Neural progenitor cell (in vitro differentiated cells): ENCODE measurements around the gene PDGFRB. TPM values are rescaled to one million over a fixed set of nuclear protein-coding genes. Genes with fewer than 3 reads are reported as not detected.

Experiments used
- DNase-seq: peaks from one replicate; pipeline ENCODE4 v3.0.0-alpha.2; 2016; ENCODE audit warnings: low spot score
- H2AFZ ChIP-seq: fragments of 200-600 bp; sonication (generic); replicated peaks from 2 replicates; pipeline ENCODE4 v1.6.1; 2016; ENCODE audit warnings: antibody characterized with exemption
- H3F3A ChIP-seq: fragments of 200-600 bp; sonication (generic); 2 replicates; pipeline ENCODE4 v1.6.1; 2016; ENCODE audit warnings: antibody characterized with exemption, low read depth
- H3K27ac ChIP-seq: fragments of 200-600 bp; sonication (generic); 2 replicates; pipeline ENCODE4 v1.5.1; 2016; ENCODE audit warnings: mild to moderate bottlenecking
- H3K27me3 ChIP-seq: fragments of 200-600 bp; sonication (generic); 2 replicates; pipeline ENCODE4 v1.6.1; 2016; ENCODE audit warnings: mild to moderate bottlenecking, moderate library complexity
- H3K36me3 ChIP-seq: fragments of 200-600 bp; sonication (generic); 2 replicates; pipeline ENCODE4 v1.5.1; 2016
- H3K4me1 ChIP-seq: fragments of 200-600 bp; sonication (generic); 2 replicates; pipeline ENCODE4 v1.6.1; 2016; ENCODE audit warnings: mixed run types
- H3K4me2 ChIP-seq: fragments of 200-600 bp; sonication (generic); 2 replicates; pipeline ENCODE4 v1.6.1; 2016
- H3K4me3 ChIP-seq: fragments of 200-600 bp; sonication (generic); 2 replicates; pipeline ENCODE4 v1.5.1; 2016
- H3K79me2 ChIP-seq: fragments of 200-600 bp; sonication (generic); 2 replicates; pipeline ENCODE4 v1.6.1; 2016; ENCODE audit warnings: low read depth
- H3K9ac ChIP-seq: fragments of 200-600 bp; sonication (generic); 2 replicates; pipeline ENCODE4 v1.6.1; 2016
- H3K9me3 ChIP-seq: fragments of 200-600 bp; sonication (generic); 2 replicates; pipeline ENCODE4 v1.5.1; 2016; ENCODE audit warnings: low read depth
- H4K20me1 ChIP-seq: fragments of 200-600 bp; sonication (generic); 2 replicates; pipeline ENCODE4 v1.6.1; 2016; ENCODE audit warnings: low read depth
- H3K27ac Mint-ChIP-seq: 3 replicates; pipeline ENCODE4 v1.8.0; 2021; ENCODE audit warnings: mixed read lengths
- H3K27me3 Mint-ChIP-seq: 2 replicates; pipeline ENCODE4 v1.8.0; 2022; ENCODE audit warnings: low read depth, mild to moderate bottlenecking, inconsistent platforms, moderate library complexity, mixed read lengths; ENCODE audit not compliant: insufficient read depth
- H3K36me3 Mint-ChIP-seq: 3 replicates; pipeline ENCODE4 v1.8.0; 2021; ENCODE audit warnings: mixed read lengths
- H3K4me1 Mint-ChIP-seq: 3 replicates; pipeline ENCODE4 v1.8.0; 2021; ENCODE audit warnings: mixed read lengths
- H3K4me3 Mint-ChIP-seq: 3 replicates; pipeline ENCODE4 v1.8.0; 2021; ENCODE audit warnings: mild to moderate bottlenecking, moderate library complexity, mixed read lengths
- H3K9me3 Mint-ChIP-seq: 3 replicates; pipeline ENCODE4 v1.8.0; 2020; ENCODE audit warnings: mixed read lengths
- EZH2 ChIP-seq: fragments of 200-600 bp; sonication (generic); IDR thresholded peaks from 2 replicates; pipeline ENCODE4 v1.6.1; 2017; ENCODE audit warnings: antibody characterized with exemption, mild to moderate bottlenecking, moderate library complexity
- EZH2phosphoT487 ChIP-seq: fragments of 200-600 bp; sonication (generic); IDR thresholded peaks from 2 replicates; pipeline ENCODE4 v1.6.1; 2017; ENCODE audit warnings: antibody characterized with exemption
- total RNA-seq: library from RNA; depleted of rRNA; stranded (reverse); fragments of >200 nt; gene quantifications from 2 replicates; pipeline ENCODE4 v1.2.3, GENCODE V29; 2015; ENCODE audit warnings: low replicate concordance
- TF ChIP-seq, protein P1 (sequence below): fragments of 200-600 bp; sonication (generic); IDR thresholded peaks from 2 replicates; pipeline ENCODE4 v1.5.1; 2017; ENCODE audit warnings: antibody characterized with exemption, mild to moderate bottlenecking

PDGFRB gene
- total RNA-seq, 1 donor from 2014 or later, result 8.9 TPM

DNA sequence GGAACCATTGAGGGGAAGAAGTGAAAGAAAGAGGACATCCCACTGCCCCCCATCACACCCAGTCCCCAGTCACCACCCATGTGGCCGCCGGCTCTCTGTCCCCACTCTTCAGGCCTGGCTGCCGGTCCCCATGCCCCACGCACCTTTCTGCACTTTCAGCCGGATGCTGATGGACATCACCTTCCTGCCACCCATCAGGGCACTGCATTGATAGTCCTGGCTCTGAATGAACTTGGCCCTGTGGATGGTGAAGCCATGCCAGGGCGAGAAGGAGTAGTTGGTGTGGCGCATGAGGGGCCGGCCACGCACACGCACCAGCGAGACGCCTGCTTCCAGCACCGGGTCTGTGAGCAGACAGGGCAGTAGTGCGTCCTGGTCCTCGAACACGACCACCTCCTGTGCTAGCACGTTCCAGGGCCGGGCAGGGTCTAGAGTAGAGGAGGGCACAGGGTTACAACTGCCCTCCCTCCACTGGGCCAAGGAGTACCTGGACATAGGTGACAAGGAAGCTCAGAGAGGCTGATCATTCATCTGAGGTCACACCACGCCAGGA is 75.7 kb downstream of the PDGFRB start:
- peak overlapping the region; percentile 55 for H3K27ac Mint-ChIP-seq
- no peaks in the 10 kb centered on the region for H3K79me2 ChIP-seq
- H3F3A ChIP-seq, result peaks cover 6% of the 10 kb centered on the region
- H3K4me2 ChIP-seq, result no peak overlapping the region
- no peak overlapping the region for H3K4me3 Mint-ChIP-seq
- peaks cover 39% of the 10 kb centered on the region for H3K4me1 Mint-ChIP-seq
- H3K9ac ChIP-seq, result no peak overlapping the region
- no peaks in the 10 kb centered on the region for H3K36me3 Mint-ChIP-seq
- H3K27me3 ChIP-seq, result no peaks in the 10 kb centered on the region
- H3K9me3 Mint-ChIP-seq, result no peaks in the 10 kb centered on the region
- H3K36me3 ChIP-seq, result no peaks in the 10 kb centered on the region
- H3K27me3 Mint-ChIP-seq, result peaks cover 7% of the 10 kb centered on the region
- H3K4me1 ChIP-seq, result peaks cover 22% of the 10 kb centered on the region
- H3K4me3 ChIP-seq, result no peak overlapping the region
- DNase-seq, result no peak
- no peak overlapping the region for H3K27ac ChIP-seq
- no peak overlapping the region for H2AFZ ChIP-seq
- H4K20me1 ChIP-seq, result no peaks in the 10 kb centered on the region
- TF ChIP-seq EZH2, result no peak
- H3K9me3 ChIP-seq, result no peaks in the 10 kb centered on the region

DNA sequence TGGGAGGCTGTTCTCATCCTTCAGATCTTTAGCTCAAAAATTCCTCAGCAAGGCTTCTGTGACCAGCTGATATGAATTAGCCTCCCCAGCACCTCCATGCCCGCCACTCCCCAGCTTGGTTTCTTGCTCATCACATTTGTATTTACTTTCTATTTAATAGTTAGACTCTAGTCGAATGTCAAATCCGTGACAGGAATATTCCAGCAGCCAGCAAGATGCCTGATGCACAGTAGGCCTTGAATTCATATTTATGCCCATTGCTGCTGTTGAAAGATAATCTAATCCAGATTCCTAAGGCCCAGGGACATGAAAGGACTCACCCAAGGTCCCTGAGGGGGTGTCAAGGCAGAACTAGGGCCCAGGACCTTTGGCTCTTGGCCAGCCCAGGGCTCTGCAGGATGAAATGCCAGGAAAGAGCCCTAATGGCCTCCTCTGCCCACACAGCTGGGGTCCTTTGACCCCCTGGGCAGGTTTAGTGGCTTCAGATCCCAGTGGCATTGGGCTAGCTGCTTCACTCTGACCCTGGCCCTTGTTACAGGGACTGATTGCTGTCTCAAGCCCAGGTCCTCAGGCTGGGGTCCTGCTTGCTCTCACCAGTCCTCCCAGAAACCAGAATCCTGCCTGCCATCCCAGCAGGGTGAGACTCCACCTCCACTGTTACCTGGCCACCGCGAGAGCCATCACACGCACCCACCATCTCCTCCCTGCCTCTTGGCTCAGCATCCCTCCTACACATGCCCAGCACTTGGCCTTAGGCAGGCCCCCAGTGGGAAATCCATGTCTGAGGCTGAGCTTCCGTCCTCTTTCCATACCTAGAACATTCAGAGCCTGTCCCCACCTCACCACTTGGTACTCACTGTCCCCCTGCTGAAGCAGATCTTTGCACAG is 76.6 kb downstream of the PDGFRB start:
- H3K36me3 Mint-ChIP-seq, result no peaks in the 10 kb centered on the region
- H3K36me3 ChIP-seq, result no peaks in the 10 kb centered on the region
- H3K4me3 Mint-ChIP-seq, result peak overlapping the region; percentile 11
- H3K4me2 ChIP-seq, result no peak overlapping the region
- H2AFZ ChIP-seq, result no peak overlapping the region
- H3K27ac Mint-ChIP-seq, result peak overlapping the region; percentile 55
- no peaks in the 10 kb centered on the region for H4K20me1 ChIP-seq
- no peaks in the 10 kb centered on the region for H3K27me3 ChIP-seq
- no peak overlapping the region for H3K27ac ChIP-seq
- no peak overlapping the region for H3K9ac ChIP-seq
- no peak for DNase-seq
- peaks cover 7% of the 10 kb centered on the region for H3K27me3 Mint-ChIP-seq
- TF ChIP-seq, protein P1, sequence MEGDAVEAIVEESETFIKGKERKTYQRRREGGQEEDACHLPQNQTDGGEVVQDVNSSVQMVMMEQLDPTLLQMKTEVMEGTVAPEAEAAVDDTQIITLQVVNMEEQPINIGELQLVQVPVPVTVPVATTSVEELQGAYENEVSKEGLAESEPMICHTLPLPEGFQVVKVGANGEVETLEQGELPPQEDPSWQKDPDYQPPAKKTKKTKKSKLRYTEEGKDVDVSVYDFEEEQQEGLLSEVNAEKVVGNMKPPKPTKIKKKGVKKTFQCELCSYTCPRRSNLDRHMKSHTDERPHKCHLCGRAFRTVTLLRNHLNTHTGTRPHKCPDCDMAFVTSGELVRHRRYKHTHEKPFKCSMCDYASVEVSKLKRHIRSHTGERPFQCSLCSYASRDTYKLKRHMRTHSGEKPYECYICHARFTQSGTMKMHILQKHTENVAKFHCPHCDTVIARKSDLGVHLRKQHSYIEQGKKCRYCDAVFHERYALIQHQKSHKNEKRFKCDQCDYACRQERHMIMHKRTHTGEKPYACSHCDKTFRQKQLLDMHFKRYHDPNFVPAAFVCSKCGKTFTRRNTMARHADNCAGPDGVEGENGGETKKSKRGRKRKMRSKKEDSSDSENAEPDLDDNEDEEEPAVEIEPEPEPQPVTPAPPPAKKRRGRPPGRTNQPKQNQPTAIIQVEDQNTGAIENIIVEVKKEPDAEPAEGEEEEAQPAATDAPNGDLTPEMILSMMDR, result no peak
- TF ChIP-seq EZH2, result no peak
- no peak for TF ChIP-seq EZH2phosphoT487
- peaks cover 39% of the 10 kb centered on the region for H3K4me1 Mint-ChIP-seq
- H3K4me1 ChIP-seq, result peaks cover 22% of the 10 kb centered on the region
- peaks cover 6% of the 10 kb centered on the region for H3F3A ChIP-seq
- no peaks in the 10 kb centered on the region for H3K9me3 ChIP-seq
- no peaks in the 10 kb centered on the region for H3K9me3 Mint-ChIP-seq
- H3K4me3 ChIP-seq, result no peak overlapping the region
- no peaks in the 10 kb centered on the region for H3K79me2 ChIP-seq

- no peak overlapping the region for H3K9ac ChIP-seq
- H3K4me2 ChIP-seq, result no peak overlapping the region
- no peak overlapping the region for H3K4me3 ChIP-seq
- H3K79me2 ChIP-seq, result no peaks in the 10 kb centered on the region
- no peaks in the 10 kb centered on the region for H3K36me3 Mint-ChIP-seq
- H3K4me3 Mint-ChIP-seq, result peak overlapping the region; percentile 7
- H3K27me3 ChIP-seq, result no peaks in the 10 kb centered on the region
- no peaks in the 10 kb centered on the region for H3K36me3 ChIP-seq
- no peaks in the 10 kb centered on the region for H3K9me3 ChIP-seq
- H3K27me3 Mint-ChIP-seq, result peaks cover 7% of the 10 kb centered on the region
- H3K9me3 Mint-ChIP-seq, result no peaks in the 10 kb centered on the region
- H3K27ac ChIP-seq, result no peak overlapping the region
- no peak overlapping the region for H2AFZ ChIP-seq
- TF ChIP-seq EZH2 (no peak), EZH2phosphoT487 (no peak)
- TF ChIP-seq, protein P1, result no peak
- DNase-seq, result no peak
- peak overlapping the region; percentile 40 for H3K27ac Mint-ChIP-seq
- H3K4me1 Mint-ChIP-seq, result peaks cover 31% of the 10 kb centered on the region
- H3K4me1 ChIP-seq, result peaks cover 15% of the 10 kb centered on the region
- no peaks in the 10 kb centered on the region for H3F3A ChIP-seq
- H4K20me1 ChIP-seq, result no peaks in the 10 kb centered on the region
Observed at GRCh38 chr5:150077996-150078801, 77.4 kb downstream of the PDGFRB start.
